Measurements from ENCODE around the gene ATOH7. TPM values are rescaled to one million over a fixed set of nuclear protein-coding genes. Genes with fewer than 3 reads are reported as not detected.
"Not testable (repeated sequence)": the region's sequence is repeated elsewhere in the genome, so short reads cannot be mapped to it uniquely, and the experiment has no call there.

Gene ATOH7
- total and polyA plus RNA-seq, 2 of the 4 experiments (the other 2 are of a cell fraction) = 0.05 TPM; not detected in 1

- H3K56ac ChIP-seq (ENCODE audit: extremely low read depth, insufficient read depth, low read length) = no peak overlapping the region
- H4K20me1 ChIP-seq (ENCODE audit: insufficient read depth, low read length) = no peaks in the 10 kb centered on the region
- H3K9me3 ChIP-seq (ENCODE audit: control insufficient read depth, insufficient read depth, low read length) = no peaks in the 10 kb centered on the region
- H3K79me1 ChIP-seq (ENCODE audit: low read depth in 1 of 2, low read length in 2 of 2) = no peaks in the 10 kb centered on the region
- H3K9me1 ChIP-seq (ENCODE audit: insufficient read depth, low read length) = no peaks in the 10 kb centered on the region
- H4K5ac ChIP-seq (ENCODE audit: low read depth, low read length) = no peak overlapping the region
- H3K36me3 ChIP-seq (ENCODE audit: control insufficient read depth, insufficient read depth, low read length) = no peaks in the 10 kb centered on the region
- no peak overlapping the region for H3K27ac ChIP-seq (ENCODE audit: insufficient read depth, low read length)
- no TSS peak for BruUV-seq (replicated peaks)
- WGBS, 2 experiments (ENCODE audit: extremely low coverage in 2 of 2, insufficient read length in 1 of 2) = no CpG with 5 or more reads among the region's 6 CpGs
- TF ChIP-seq, protein P1, sequence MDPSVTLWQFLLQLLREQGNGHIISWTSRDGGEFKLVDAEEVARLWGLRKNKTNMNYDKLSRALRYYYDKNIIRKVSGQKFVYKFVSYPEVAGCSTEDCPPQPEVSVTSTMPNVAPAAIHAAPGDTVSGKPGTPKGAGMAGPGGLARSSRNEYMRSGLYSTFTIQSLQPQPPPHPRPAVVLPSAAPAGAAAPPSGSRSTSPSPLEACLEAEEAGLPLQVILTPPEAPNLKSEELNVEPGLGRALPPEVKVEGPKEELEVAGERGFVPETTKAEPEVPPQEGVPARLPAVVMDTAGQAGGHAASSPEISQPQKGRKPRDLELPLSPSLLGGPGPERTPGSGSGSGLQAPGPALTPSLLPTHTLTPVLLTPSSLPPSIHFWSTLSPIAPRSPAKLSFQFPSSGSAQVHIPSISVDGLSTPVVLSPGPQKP (IDR thresholded peaks at IDR 0.05; ENCODE audit: borderline replicate concordance, low read depth, low read length) = no peak
- no peak for TF ChIP-seq FOS (IDR thresholded peaks at IDR 0.05; ENCODE audit: low read depth, low read length)
- TF ChIP-seq CHD1 (IDR thresholded peaks at IDR 0.05; ENCODE audit: low read depth, low read length) = no peak
- no peak for TF ChIP-seq POLR2A (IDR thresholded peaks at IDR 0.05; ENCODE audit: low read depth, low read length)
- no peak for TF ChIP-seq MAZ (IDR thresholded peaks at IDR 0.05; ENCODE audit: borderline replicate concordance, low read depth, low read length)
- no peak overlapping the region for H2AK9ac ChIP-seq (replicated peaks; ENCODE audit: low read depth, low read length, poor library complexity)
- ChIA-PET POLR2A (ENCODE audit: unreplicated experiment) (no interaction called here), CTCF (no interaction called here)
- intact Hi-C loops (cut with micrococcal nuclease) = no loop called here
- no peak overlapping the region for H3K4me2 ChIP-seq (ENCODE audit: low read depth, low read length)
- in situ Hi-C loops (cut with MboI; ENCODE audit: low sequenced_read_pairs) = no loop called here
- H2BK20ac ChIP-seq (ENCODE audit: low read depth, low read length) = no peak overlapping the region
- H3K4me3 ChIP-seq (ENCODE audit: insufficient read depth, low read depth, low read length) = no peak overlapping the region
- H2AK5ac ChIP-seq (ENCODE audit: low read depth, low read length) = no peak overlapping the region
- H2BK120ac ChIP-seq (ENCODE audit: low read depth, low read length) = no peak overlapping the region
- H2BK15ac ChIP-seq (ENCODE audit: low read depth, low read length) = no peak overlapping the region
- no peak overlapping the region for H3K18ac ChIP-seq (ENCODE audit: low read depth, low read length)
- no peak overlapping the region for H4K91ac ChIP-seq (ENCODE audit: insufficient read depth, low read depth, low read length)
- no peak overlapping the region for H2BK5ac ChIP-seq (ENCODE audit: low read depth, low read length, poor library complexity, severe bottlenecking)
- H3K27me3 ChIP-seq (ENCODE audit: control insufficient read depth, insufficient read depth, low read length) = peaks cover 31% of the 10 kb centered on the region
- H3K9ac ChIP-seq (ENCODE audit: low read depth, low read length) = no peak overlapping the region
- no peaks in the 10 kb centered on the region for H3K4me1 ChIP-seq (ENCODE audit: control insufficient read depth, insufficient read depth, low read length)
- H4K8ac ChIP-seq (ENCODE audit: low read depth in 2 of 2, low read length in 2 of 2) = no peak overlapping the region
- no peak for ATAC-seq (ENCODE audit: low read depth)
- H3K14ac ChIP-seq (replicated peaks; ENCODE audit: low read depth, low read length) = no peak overlapping the region
- no peak for DNase-seq
- no peak overlapping the region for H3K23ac ChIP-seq (ENCODE audit: low read depth, low read length)
- H3K4ac ChIP-seq (ENCODE audit: low read depth, low read length) = no peak overlapping the region
- no peak overlapping the region for H2AFZ ChIP-seq (replicated peaks; ENCODE audit: low read length, poor library complexity)
- dilution Hi-C loops (cut with HindIII; ENCODE audit: low sequenced_read_pairs, unreplicated experiment) = no loop called here
Observed at GRCh38 chr10:68247931-68248330, 16.0 kb upstream of the ATOH7 start.

- ATAC-seq (ENCODE audit: low read depth); H3K4ac ChIP-seq (ENCODE audit: low read depth, low read length); H3K4me3 ChIP-seq (ENCODE audit: insufficient read depth, low read depth, low read length); H3K56ac ChIP-seq (ENCODE audit: extremely low read depth, insufficient read depth, low read length); H3K23ac ChIP-seq (ENCODE audit: low read depth, low read length); H4K5ac ChIP-seq (ENCODE audit: low read depth, low read length); POLR2A ChIA-PET (ENCODE audit: unreplicated experiment); CTCF ChIA-PET; intact Hi-C loops (cut with micrococcal nuclease); H4K91ac ChIP-seq (ENCODE audit: insufficient read depth, low read depth, low read length); H2BK120ac ChIP-seq (ENCODE audit: low read depth, low read length); H2AK5ac ChIP-seq (ENCODE audit: low read depth, low read length); H2AFZ ChIP-seq (replicated peaks; ENCODE audit: low read length, poor library complexity); H4K8ac ChIP-seq (ENCODE audit: low read depth in 2 of 2, low read length in 2 of 2); H2BK15ac ChIP-seq (ENCODE audit: low read depth, low read length); H2AK9ac ChIP-seq (replicated peaks; ENCODE audit: low read depth, low read length, poor library complexity); BruUV-seq (replicated peaks); in situ Hi-C loops (cut with MboI; ENCODE audit: low sequenced_read_pairs); H3K9me1 ChIP-seq (ENCODE audit: insufficient read depth, low read length); H3K4me2 ChIP-seq (ENCODE audit: low read depth, low read length); H3K9me3 ChIP-seq (ENCODE audit: control insufficient read depth, insufficient read depth, low read length); H3K14ac ChIP-seq (replicated peaks; ENCODE audit: low read depth, low read length); H4K20me1 ChIP-seq (ENCODE audit: insufficient read depth, low read length); H3K36me3 ChIP-seq (ENCODE audit: control insufficient read depth, insufficient read depth, low read length); DNase-seq; H3K79me1 ChIP-seq (ENCODE audit: low read depth in 1 of 2, low read length in 2 of 2); H3K9ac ChIP-seq (ENCODE audit: low read depth, low read length); H2BK5ac ChIP-seq (ENCODE audit: low read depth, low read length, poor library complexity, severe bottlenecking); dilution Hi-C loops (cut with HindIII; ENCODE audit: low sequenced_read_pairs, unreplicated experiment); H3K4me1 ChIP-seq (ENCODE audit: control insufficient read depth, insufficient read depth, low read length); H3K27ac ChIP-seq (ENCODE audit: insufficient read depth, low read length); H3K18ac ChIP-seq (ENCODE audit: low read depth, low read length); H2BK20ac ChIP-seq (ENCODE audit: low read depth, low read length): not testable (repeated sequence)
- WGBS, 2 experiments (ENCODE audit: extremely low coverage in 2 of 2, insufficient read length in 1 of 2) = no CpG with 5 or more reads among the region's 7 CpGs
- H3K27me3 ChIP-seq (ENCODE audit: control insufficient read depth, insufficient read depth, low read length) = peaks cover 32% of the 10 kb centered on the region
Observed at GRCh38 chr10:68246397-68246796, 14.5 kb upstream of the ATOH7 start.

Data from IMR-90 (cell line).